Measurements from ENCODE around the gene LIFR. TPM values are rescaled to one million over a fixed set of nuclear protein-coding genes. Genes with fewer than 3 reads are reported as not detected.

The LIFR gene
- total RNA-seq, 1 donor from 2014 or later = 26.4 TPM

- DNase-seq (ENCODE audit: low read depth in 2 of 2) = peak; percentile 63 to 74
Observed at GRCh38 chr5:38551030-38552017, 5.1 kb downstream of the LIFR start.

- peak in 1 of 2 donors; percentile 12 for DNase-seq (ENCODE audit: low read depth in 2 of 2)
Observed at GRCh38 chr5:38548064-38548759, 8.2 kb downstream of the LIFR start.

GRCh38 chr5:38547257-38547656 is 9.2 kb downstream of the LIFR start:
- no peak for DNase-seq (ENCODE audit: low read depth in 2 of 2)

DNA sequence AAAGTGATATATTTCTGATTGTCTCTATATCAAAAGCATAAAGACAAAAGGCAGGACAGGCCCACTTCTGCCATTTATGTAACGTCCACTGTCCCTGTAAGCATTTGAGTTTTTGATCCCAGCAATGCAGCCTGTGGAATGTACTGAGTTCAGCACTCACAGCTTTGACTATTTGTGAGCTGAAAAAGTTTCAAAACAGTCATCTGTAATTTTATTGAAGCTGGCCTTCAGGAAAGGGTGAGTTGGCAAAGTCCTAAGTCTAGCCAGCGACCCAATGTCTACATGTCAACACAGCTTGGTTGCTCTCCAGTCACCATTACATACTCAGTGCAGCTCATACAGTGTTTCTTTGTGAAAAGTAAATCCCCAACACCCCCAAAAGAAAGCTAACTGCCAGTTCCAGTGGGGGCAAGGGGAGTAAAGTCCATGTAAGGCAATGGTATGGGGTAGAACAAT is 9.7 kb downstream of the LIFR start:
- DNase-seq (ENCODE audit: low read depth in 2 of 2) = peak; percentile 20 to 25

- DNase-seq (ENCODE audit: low read depth in 2 of 2) = no peak
Observed at GRCh38 chr5:38543886-38544285, 12.6 kb downstream of the LIFR start.

- DNase-seq (ENCODE audit: low read depth in 2 of 2) = no peak
Observed at GRCh38 chr5:38543074-38543473, 13.4 kb downstream of the LIFR start.

- DNase-seq (ENCODE audit: low read depth in 2 of 2) = no peak
Observed at GRCh38 chr5:38541174-38541725, 15.2 kb downstream of the LIFR start.

DNA sequence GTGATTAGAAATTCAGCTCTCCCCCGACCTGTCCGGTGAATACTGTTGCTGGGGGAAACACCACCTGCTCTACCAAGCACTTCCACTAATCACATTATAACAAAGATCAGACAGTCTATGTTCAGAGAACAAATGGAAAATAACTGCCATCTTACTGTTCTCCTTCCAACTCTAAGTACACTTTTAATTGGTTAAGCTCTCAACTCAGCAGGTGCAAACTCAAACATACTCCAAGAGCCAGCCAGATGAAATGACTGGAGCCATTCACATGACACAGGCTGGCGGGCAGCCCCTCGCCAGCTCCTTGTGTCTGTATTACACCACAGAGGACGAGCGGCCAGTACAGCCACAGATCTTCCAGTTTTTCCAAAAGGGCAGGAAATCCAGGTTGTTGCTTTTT is 16.1 kb downstream of the LIFR start:
- peak in 1 of 2 donors; percentile 49 for DNase-seq (ENCODE audit: low read depth in 2 of 2)

GRCh38 chr5:38538161-38538560 is 18.3 kb downstream of the LIFR start:
- DNase-seq (ENCODE audit: low read depth in 2 of 2) = no peak

DNA sequence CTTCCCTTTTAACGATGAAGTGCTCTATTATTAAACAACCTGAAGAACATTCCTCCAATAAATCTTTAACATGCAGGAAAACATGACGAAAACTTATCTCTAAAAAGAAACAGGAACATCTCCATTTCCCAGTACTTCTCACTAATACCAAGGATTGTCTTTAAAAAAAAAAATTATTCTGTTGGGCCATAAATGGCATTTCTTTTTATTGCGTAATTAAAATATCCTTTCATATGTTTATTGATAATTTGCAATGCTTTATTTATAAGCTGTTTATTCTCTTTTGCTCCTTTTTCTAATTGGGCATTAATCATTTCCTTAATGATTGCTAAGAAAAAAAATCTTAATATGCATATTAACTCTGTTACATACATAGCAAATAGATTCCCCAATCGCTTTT is 18.9 kb downstream of the LIFR start:
- no peak for DNase-seq (ENCODE audit: low read depth in 2 of 2)

DNA sequence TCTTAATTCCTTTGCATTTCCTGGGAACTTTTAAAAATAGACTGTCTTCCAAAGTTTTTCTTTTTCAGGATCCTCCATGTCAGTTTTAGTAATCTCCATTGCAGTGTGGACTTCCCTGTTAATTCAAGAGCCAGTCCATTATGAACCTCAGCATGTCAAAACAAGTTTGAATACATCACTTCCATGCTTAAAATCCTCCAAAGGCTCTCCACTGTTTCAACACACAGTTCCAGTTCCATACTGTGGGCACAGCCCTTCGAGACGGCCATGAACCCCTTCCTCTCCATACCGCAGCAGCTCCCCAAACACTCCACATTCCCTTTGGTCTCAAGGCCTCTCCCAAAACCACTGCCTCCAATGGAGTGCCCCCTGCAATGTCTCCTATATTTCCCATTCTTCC is 19.5 kb downstream of the LIFR start:
- DNase-seq (ENCODE audit: low read depth in 2 of 2) = no peak

- no peak for DNase-seq (ENCODE audit: low read depth in 2 of 2)
Observed at GRCh38 chr5:38535845-38536244, 20.6 kb downstream of the LIFR start.

- no peak for DNase-seq (ENCODE audit: low read depth in 2 of 2)
Observed at GRCh38 chr5:38535248-38535750, 21.1 kb downstream of the LIFR start.

DNA sequence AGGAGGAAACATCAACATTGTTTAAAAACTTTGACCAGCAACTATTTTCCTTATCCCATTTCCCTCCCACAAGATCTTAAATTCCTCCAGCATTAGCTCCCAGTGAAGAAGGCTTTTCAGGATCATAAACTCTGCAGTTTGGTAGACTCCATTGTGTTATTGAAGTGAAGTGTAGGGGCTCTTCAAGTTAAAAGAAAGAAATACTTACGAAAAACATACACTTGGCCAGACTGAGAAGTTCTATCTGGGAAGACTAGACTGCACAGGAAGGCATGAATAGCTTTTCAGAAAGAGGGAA is 22.3 kb downstream of the LIFR start:
- no peak for DNase-seq (ENCODE audit: low read depth in 2 of 2)

DNA sequence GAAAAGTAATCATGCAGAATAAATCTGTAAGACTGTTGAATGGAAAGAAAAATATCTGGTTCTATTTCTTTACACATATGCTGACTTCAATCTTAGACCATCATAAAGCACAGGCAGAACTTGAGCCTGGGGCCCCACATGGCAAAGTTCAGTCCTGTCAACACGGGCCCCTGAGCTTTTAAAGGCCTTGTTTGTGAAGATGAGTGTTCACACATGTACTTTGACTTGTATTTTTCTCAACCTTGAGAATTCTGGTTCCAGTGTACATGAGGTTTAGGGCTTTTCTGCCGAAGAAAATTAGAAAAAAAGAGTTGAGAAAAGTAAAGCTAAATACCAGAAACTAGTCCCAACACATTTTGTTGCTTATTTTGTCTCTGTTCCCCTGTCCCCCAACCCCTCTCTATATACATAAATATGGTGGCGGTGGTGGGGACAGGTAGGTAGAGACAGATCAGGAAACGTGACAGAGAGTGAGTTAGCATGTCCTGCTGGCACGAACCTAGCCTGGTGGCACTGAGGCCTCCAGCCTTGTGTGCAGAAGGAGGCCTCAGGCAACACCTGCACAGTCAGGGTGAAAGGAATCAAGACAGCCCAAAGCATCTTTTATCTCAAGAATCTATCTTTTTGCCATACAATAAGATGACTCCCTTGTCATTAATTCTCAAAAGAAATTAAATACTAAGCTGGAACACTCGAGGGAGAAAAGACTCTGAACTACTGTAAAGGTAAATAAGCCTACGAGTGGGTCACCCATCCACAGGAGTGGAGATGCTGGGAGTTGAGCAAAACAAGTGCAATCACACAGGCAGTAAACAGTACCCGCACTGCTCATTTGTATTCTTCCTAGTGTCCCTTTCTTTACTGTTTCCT is 22.9 kb downstream of the LIFR start:
- no peak for DNase-seq (ENCODE audit: low read depth in 2 of 2)

DNA sequence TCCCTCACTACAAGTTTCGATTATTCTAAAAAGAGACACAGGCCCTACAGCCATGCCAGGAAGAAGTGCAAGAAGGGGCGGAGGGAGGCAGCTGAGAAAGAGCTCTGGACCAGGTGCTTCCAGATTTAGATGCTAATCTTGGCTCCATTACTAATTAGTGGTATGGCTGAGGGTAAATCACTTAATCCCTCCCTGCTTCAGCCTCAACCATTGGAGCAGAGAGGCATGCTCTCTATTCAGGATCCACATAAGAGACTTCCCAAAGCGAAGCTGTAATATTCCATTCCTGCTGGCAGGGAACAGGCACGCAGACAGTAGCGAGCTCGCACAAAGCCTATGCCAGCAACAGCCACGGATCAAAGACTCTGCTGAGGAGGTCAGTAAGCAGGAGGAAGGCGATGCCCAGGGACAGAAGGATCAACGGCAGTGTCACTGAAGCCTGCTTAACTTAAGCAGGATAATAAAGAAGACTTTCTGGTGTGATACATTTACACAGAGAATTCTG is 24.2 kb downstream of the LIFR start:
- DNase-seq (ENCODE audit: low read depth in 2 of 2) = no peak

DNA sequence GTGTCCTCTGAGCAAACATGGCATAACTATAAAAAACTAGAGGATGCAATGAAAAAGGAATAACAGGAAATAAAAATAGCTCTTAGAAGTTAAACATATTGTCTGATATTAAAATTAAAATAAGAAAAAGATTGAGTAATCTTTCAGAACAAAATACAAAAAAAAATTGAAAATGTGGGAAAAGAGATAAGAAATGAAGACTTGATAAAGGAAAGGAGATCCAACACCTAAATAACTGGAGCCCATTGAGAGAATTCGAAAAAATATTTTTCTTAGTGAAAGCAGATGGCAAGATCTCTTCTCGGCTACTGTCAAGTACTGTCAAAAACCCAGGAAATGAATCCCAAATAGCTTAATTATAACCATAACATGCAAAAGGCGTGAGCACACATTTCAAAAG is 24.9 kb downstream of the LIFR start:
- no peak for DNase-seq (ENCODE audit: low read depth in 2 of 2)

DNA sequence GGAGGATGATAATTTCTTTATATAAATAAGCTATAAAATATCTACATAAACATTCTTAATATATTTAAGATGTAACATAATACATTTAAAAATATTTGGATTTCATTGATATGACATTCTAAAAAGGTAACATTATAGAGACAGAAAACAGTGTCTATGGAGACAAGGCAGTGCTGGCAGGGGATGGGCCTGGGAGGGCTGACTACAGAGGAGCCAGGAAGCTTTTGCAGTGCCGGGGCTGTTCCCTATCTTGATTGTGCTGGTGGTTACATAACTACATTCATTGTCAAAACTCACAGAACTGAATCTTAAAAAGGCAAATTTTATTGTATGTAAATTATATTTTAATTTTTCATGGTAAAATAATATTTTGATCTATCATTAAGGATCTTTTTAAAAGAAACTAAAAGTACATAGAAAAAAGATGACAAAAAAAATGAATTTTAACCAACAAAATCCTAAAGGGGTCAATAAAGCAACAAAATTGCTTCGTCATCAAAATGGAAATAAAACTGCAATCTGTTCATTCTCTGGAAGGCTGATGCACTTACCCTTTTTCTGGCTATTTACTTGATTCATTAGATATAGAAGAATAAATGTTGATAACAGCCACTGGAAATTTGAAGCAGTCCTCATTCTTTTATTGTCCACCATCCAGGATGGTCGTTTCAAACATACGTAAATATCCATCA is 26.3 kb downstream of the LIFR start:
- no peak for DNase-seq (ENCODE audit: low read depth in 2 of 2)

- no peak for DNase-seq (ENCODE audit: low read depth in 2 of 2)
Observed at GRCh38 chr5:38528162-38528703, 28.2 kb downstream of the LIFR start.

DNA sequence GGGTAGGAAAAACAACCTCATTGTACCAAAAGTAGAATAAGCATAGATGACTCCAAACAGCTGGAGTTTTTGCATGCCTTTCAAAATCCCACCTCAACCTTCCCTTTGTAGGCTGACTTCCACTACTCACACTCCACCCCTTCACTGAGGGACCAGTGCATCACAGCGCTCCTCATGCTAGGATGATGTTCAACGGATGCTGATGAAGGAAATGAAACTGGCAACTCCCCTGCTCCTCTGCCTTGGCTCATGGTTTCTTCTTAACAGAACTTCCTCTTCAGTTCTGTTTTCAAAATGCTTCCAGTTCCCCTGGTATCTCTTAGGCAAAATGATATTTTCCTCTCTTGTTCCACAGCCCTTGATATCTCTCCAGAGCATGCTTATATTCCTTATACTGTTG is 29.0 kb downstream of the LIFR start:
- DNase-seq (ENCODE audit: low read depth in 2 of 2) = no peak

Measured in lung microvascular endothelial cell (primary cell).